Duodenal mucosa (tissue), 2 donors: ENCODE results near the gene SETD3.

Experiments used
- H3K27ac ChIP-seq: one replicate; pipeline ENCODE4 v1.7.0; 2013; ENCODE audit warnings: low read depth, low read length
- H3K27me3 ChIP-seq, 2 donors: one replicate each; pipeline ENCODE4 v1.7.0; 2013; ENCODE audit warnings: low read length in 2 of 2, control low read depth in 1 of 2; ENCODE audit not compliant: insufficient read depth in 2 of 2, control insufficient read depth in 1 of 2
- H3K36me3 ChIP-seq, 2 donors: one replicate each; pipeline ENCODE4 v1.7.0; 2013; ENCODE audit warnings: low read length in 2 of 2, control low read depth in 1 of 2; ENCODE audit not compliant: insufficient read depth in 2 of 2, control insufficient read depth in 1 of 2
- H3K4me1 ChIP-seq, 2 donors: one replicate each; pipeline ENCODE4 v1.7.0; 2013; ENCODE audit warnings: low read length in 2 of 2, control low read depth in 1 of 2; ENCODE audit not compliant: insufficient read depth in 2 of 2, control insufficient read depth in 1 of 2
- H3K4me3 ChIP-seq, 2 donors: one replicate each; pipeline ENCODE4 v1.7.0; 2013; ENCODE audit warnings: low read length in 2 of 2, low read depth in 1 of 2
- H3K9ac ChIP-seq, 2 donors: one replicate each; pipeline ENCODE4 v1.7.0; 2013; ENCODE audit warnings: low read length in 2 of 2, low read depth in 1 of 2
- H3K9me3 ChIP-seq, 2 donors: one replicate each; pipeline ENCODE4 v1.7.0; 2013; ENCODE audit warnings: low read length in 2 of 2, control low read depth in 1 of 2; ENCODE audit not compliant: control insufficient read depth in 1 of 2

Gene SETD3

DNA sequence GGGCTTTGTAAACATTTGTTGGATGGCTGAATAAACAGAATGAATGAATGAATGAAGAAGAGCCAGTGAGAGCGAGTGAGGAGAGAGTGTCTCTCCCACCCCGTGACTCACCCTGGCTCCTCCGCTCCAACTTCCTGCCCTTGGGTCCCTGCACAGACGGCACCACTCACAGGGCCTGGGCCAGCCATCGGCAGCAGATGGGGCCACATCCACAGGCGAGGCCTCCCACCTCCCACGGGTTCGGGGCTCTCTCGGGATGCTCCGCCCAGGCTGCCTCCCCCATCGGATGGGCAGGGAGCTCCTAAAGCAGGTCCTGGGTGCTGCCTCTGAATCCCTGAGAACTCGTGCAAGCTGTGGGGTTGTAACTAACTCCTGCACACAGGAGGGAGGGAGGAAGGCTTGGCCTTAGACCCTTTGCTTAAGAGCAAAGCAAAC is 41.8 kb upstream of the SETD3 start:
- no peaks in the 10 kb centered on the region for H3K27me3 ChIP-seq
- H3K36me3 ChIP-seq, result peaks cover 3 to 4% of the 10 kb centered on the region in 2 donors
- H3K4me3 ChIP-seq, result no peak overlapping the region
- no peak overlapping the region for H3K27ac ChIP-seq
- peaks cover 3 to 17% of the 10 kb centered on the region in 2 donors for H3K4me1 ChIP-seq
- H3K9me3 ChIP-seq, result no peaks in the 10 kb centered on the region
- H3K9ac ChIP-seq, result no peak overlapping the region

DNA sequence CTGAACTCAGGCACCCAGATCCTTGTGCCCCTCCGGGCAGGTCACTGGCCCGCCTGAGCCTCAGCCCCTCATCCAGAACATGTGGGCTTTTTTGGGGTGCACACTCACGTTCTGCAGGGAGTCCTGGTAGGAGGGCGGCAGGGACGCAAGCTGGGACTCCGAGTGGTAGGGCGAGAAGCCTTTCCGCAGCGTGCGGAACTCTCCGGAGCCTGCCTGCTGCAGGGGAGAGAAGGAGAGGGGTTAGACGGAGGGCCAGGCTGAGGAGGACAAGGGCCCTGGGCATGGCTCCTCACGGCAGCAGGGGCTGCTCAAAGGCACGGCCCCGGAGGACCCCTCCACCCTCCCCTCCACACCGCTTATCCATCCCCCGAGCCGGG is 41.4 kb upstream of the SETD3 start:
- Histone ChIP-seq H3K9ac (no peak overlapping the region), H3K9me3 (no peaks in the 10 kb centered on the region), H3K27me3 (no peaks in the 10 kb centered on the region), H3K4me1 (peaks cover 3 to 17% of the 10 kb centered on the region in 2 donors), H3K27ac (no peak overlapping the region), H3K36me3 (peaks cover 2 to 4% of the 10 kb centered on the region in 2 donors), H3K4me3 (no peak overlapping the region)

DNA sequence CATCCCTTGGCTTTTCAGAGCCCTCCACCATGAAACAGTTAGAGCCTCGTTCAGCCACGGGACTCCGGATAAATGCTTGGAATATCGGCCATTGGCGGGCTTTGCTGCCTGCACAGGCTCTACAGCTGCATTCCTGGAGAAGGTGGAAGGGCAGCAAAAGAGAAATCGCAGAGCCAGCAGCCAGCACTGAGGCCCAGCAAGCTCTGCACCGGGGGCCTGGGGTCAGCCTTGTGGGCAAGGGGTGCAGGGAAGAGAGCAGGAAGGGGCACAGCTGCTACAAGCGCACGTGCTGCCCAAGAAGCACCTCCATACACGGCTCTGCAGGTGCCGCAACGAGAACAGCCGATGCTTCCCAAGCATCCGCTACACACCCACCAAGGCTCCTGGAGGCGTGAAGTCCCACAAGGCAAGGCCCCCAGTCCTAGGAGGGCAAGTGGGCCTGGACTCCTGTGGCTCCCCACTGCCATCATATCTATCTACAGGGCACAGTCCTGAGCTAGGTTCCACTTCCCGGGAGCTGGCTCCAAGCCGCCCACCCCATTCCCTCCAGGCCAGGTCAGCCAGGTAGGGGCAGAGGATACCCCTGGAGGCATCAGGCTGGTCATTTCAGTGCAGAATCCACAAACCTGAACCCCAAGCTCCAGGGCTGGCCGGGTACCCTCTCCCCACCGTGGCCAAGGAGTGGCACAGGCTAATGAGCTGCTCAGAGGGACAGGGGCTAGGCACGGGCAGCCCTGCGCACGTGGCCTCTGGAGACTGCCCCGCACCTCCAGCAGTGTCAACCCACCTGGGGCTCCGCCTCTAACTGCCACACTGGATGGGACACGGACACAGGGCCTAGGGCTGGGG is 40.7 kb upstream of the SETD3 start:
- no peaks in the 10 kb centered on the region for H3K27me3 ChIP-seq
- H3K4me1 ChIP-seq, result peaks cover 3 to 17% of the 10 kb centered on the region in 2 donors
- H3K4me3 ChIP-seq, result no peak overlapping the region

DNA sequence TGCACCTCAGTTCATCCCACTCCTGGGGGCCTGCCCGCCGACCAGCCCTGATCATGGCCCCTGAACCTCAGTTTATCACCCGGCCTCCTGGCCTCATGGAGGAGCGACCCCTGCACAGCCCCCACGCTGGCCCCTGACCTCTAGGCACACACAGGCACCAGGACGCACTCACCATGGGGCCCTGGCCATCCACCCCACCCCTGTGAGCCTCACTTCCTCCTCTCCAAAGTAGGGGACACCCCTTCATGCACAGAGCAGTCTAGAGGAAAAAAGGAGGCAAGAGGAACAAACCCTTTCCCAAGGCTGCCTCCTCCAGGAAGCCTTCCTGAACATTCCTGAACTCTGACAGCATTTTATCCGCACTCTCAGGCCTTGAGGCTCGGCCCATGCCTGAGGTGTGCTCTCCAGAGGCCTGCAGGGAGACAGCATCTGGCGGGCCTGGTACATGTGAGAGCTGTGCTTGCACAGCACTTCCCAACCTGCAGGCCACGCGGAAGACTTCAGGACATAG is 40.0 kb upstream of the SETD3 start:
- no peak overlapping the region for H3K27ac ChIP-seq
- H3K4me3 ChIP-seq, result no peak overlapping the region
- no peak overlapping the region for H3K9ac ChIP-seq
- H3K4me1 ChIP-seq, result peaks cover 3 to 17% of the 10 kb centered on the region in 2 donors
- H3K9me3 ChIP-seq, result no peaks in the 10 kb centered on the region
- no peaks in the 10 kb centered on the region for H3K27me3 ChIP-seq
- H3K36me3 ChIP-seq, result peaks cover 0 to 4% of the 10 kb centered on the region in 2 donors

More for the DNA sequence above, 40.7 kb upstream of the SETD3 start:
- Histone ChIP-seq H3K9ac (no peak overlapping the region), H3K27ac (no peak overlapping the region), H3K9me3 (no peaks in the 10 kb centered on the region), H3K36me3 (peaks cover 0 to 2% of the 10 kb centered on the region in 2 donors)

DNA sequence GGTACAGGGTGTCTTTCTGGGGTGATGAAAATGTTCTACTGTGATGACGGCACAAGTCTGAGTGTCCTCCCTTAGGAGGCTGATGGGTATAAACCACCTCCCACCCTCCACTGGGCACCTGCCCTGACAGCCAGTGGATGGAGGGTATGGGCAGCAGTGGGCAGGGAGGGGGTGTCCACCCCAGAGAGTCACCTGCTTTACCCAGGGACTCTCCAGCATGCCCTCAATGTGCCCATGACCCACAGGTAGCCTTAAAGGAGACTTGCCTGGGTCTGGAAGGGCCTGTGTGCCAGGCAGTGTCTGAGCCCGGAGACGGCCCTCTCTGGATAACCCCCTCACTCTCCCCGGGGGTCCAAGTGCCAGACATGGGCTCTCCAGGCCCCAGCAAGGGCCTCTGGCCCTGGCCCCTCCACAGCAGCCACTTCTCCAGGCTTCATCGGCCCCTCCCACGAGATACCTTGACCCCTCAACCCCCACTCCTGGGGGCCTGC is 39.3 kb upstream of the SETD3 start:
- Histone ChIP-seq H3K27ac (no peak overlapping the region), H3K36me3 (peaks cover 1 to 4% of the 10 kb centered on the region in 2 donors), H3K9me3 (no peaks in the 10 kb centered on the region), H3K9ac (no peak overlapping the region), H3K4me1 (peaks cover 3 to 15% of the 10 kb centered on the region in 2 donors), H3K4me3 (no peak overlapping the region), H3K27me3 (no peaks in the 10 kb centered on the region)

DNA sequence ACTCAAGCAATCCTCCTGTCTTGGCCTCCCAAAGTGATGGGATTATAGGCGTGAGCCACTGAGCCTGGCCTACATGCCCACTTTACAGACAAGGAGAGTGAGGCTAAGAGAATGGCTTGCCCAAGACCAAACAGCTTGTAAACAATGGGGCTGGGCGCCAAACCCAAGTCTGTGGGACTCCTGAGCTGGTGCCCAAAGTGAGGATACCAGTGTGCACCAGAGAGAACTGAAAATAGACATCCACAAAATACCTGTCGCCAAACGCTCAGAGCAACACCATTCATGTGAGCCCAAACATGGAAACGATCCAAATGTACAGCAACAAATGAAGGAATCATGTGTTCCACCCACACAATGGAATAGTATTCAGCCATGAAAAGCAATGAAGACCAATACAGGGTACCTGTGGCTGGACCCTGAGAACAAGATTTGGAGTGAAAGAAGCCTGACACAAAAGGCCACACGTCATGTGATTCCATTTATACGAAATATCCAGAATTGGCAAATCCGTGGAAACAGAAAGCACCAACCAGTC is 38.8 kb upstream of the SETD3 start:
- H3K4me1 ChIP-seq, result peaks cover 2 to 10% of the 10 kb centered on the region in 2 donors
- H3K9me3 ChIP-seq, result no peaks in the 10 kb centered on the region
- H3K4me3 ChIP-seq, result no peak overlapping the region
- peaks cover 7 to 9% of the 10 kb centered on the region in 2 donors for H3K36me3 ChIP-seq
- H3K27ac ChIP-seq, result no peak overlapping the region
- H3K27me3 ChIP-seq, result no peaks in the 10 kb centered on the region
- H3K9ac ChIP-seq, result no peak overlapping the region

DNA sequence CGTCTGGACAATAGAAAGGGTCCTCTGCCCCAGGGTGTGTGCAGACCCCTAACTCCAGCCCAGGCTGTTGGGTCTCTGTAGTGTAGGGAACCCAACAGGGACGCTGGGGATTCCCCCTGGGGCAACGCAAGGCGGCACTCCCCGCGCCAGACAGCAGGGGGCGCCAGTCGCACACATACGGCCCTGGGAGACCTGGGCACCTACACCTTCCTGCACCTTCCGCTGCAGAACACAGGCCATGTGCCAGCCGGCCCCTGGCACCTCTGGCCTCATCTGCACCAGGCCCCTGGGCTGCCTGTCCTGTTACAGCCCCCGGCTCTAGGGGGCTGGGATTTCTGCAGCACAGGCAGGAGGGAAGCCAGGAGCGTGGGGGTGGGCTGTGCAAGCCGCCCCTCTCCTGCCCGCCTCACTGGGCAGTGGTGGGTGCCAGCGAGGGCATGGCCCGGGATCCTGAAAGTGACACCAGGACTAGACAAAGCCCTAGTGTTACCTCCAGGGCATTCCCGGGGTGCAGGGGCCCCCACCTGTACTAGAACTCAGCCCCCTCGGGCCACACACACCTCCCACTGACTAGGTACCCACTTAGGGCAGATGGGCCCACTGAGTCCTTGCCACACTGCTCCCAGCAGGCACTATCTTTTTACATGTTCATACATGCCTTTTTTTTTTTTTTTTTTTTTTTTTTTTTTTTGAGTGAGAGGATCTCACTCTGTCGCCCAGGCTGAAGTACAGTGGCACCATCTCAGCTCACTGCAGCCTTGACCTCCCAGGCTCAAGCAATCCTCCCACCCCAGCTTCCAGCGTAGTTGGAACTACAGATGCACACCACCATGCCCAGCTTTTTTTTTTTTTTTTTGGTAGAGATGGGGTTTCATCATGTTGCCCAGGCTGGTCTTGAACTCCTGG is 38.0 kb upstream of the SETD3 start:
- Histone ChIP-seq H3K9ac (no peak overlapping the region), H3K27ac (no peak overlapping the region), H3K36me3 (peaks cover 7 to 16% of the 10 kb centered on the region in 2 donors)

DNA sequence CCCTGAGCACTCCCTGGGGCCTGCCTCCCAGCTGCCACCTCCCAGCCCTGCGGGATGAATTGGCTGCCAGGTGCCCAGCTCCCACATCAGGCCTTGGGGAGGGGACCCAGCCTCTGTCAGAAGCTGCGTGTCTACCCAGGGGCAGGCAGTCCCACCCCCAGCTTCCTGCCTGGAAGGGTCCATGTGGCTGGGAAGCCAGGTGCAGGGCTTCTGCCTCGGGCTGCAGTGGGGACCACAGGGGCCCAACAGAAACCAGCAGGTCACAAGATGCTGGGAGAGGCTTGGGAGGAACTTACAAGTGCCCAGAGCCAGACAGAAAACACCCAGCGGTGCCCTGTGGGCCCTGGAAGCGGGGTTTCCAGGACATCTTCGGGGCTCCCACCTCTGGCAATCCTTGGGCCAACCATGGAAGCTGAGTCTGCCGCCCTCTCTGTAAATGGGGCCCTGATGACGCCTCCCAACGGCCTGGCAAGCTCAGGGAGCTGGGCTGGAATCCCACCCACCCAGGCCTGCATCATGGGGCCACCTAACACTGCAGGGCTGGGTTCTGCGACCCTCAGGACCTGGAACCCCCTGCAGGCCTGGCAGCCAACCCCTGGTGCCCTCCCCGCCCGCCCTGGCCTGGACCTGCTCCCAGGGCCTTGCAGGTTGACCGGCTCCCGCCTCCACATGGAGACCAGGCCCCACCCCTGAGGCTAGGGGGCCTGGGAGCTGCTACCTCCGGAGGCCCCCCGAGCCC is 37.2 kb upstream of the SETD3 start:
- Histone ChIP-seq H3K4me3 (no peak overlapping the region), H3K27ac (no peak overlapping the region), H3K36me3 (peaks cover 12 to 25% of the 10 kb centered on the region in 2 donors), H3K27me3 (no peaks in the 10 kb centered on the region), H3K9ac (no peak overlapping the region), H3K9me3 (no peaks in the 10 kb centered on the region), H3K4me1 (no peaks in the 10 kb centered on the region)

More for the DNA sequence above, 38.0 kb upstream of the SETD3 start:
- Histone ChIP-seq H3K9me3 (no peaks in the 10 kb centered on the region), H3K4me1 (peaks cover 0 to 5% of the 10 kb centered on the region in 2 donors), H3K27me3 (no peaks in the 10 kb centered on the region), H3K4me3 (no peak overlapping the region)

DNA sequence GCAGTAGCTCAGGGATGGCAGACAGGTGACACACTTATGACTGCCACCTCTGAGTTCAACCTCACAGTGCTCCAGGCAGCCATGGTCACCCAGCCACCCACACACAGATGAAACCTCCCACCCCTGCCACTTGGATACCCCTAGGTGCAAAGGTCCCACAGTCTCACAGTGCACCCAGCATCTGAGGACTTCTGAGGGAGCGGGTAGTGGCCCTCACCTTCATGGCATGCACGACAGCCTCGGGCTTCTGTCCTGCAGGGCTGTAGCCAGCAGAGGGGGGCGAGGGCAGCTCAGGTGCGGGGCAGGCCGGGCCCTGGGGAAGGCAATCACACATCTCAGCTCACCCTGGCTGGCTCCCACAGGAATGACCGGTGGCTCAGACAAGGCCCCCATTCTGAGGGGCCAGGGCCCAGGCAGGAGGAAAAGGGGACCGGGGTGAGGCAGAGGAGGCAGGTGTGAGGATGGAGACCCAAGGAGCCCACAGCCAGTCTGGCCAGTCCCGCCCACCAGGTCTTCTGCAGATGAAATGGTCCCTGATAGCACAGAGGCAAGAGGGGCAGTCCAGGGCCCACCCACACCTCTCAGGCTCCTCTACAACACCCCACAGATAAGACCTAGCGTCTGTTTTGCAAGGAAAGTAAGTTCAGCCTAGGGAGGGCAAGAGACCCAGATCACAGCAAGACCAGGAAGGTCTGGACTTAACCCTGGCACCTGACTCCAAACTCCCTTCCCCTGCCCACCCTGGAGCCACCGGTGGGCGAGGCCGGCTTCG is 36.4 kb upstream of the SETD3 start:
- Histone ChIP-seq H3K9me3 (no peaks in the 10 kb centered on the region), H3K9ac (no peak overlapping the region), H3K4me1 (no peaks in the 10 kb centered on the region), H3K4me3 (no peak overlapping the region), H3K27ac (no peak overlapping the region), H3K36me3 (peaks cover 16 to 31% of the 10 kb centered on the region in 2 donors), H3K27me3 (no peaks in the 10 kb centered on the region)
